SKM-1 (cell line): ENCODE data around the gene DENND4A.
"Not testable (repeated sequence)": the region's sequence is repeated elsewhere in the genome, so short reads cannot be mapped to it uniquely, and the experiment has no call there.

Experiments used
- DNase-seq: peaks from one replicate; lab custom pipeline; 2025; ENCODE audit not compliant: unreplicated experiment; lab: John Stamatoyannopoulos, UW

Gene DENND4A

DNA sequence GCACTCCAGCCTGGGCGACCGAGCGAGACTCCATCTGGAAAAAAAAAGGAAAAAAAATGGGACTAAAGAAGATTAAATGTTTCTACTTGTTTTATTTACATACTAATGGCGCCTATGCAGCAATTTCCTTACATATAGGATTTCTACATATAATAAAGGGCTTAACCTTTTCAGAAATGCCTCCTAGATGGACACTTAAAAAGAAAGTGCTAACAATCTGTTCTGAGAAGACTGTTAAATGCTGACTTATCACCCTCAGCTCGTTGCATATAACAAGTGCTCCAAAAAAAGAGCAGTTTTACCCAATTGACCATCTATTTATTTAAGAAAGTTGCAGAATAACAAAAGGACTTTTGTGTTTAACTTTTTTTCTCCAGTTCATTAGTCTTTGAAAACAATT is 32.7 kb downstream of the DENND4A start:
- DNase-seq = no peak

GRCh38 chr15:65758242-65758641 is 33.9 kb downstream of the DENND4A start:
- DNase-seq = no peak

DNA sequence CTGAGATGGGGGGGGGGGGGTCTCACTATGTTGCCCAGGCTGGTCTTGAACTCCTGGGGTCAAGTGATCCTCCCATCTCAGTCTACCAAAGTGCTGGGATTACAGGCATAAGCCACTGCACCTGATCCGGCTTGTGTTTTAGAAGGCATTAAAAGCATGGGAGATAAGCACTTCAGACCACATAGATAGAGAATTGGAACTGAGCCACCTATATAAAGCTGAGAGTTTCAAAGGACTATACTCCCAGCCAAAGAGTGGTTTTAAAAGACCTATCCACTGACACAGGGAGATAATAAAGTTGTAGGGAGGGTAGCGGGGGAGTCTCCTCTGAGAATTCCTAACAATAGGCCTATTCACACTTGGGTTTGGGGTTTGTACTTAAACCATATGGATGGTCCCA is 34.8 kb downstream of the DENND4A start:
- DNase-seq = no peak

- no peak for DNase-seq
These were observed 39.9 kb downstream of the DENND4A start for GRCh38 chr15:65752151-65752700.

- no peak for DNase-seq
These were observed 40.7 kb downstream of the DENND4A start for GRCh38 chr15:65751431-65751830.

GRCh38 chr15:65747265-65747664 is 44.8 kb downstream of the DENND4A start:
- no peak for DNase-seq

- DNase-seq = no peak
These were observed 48.3 kb downstream of the DENND4A start for GRCh38 chr15:65743637-65744252.

- DNase-seq = no peak
These were observed 51.9 kb downstream of the DENND4A start for GRCh38 chr15:65740148-65740547.

- no peak for DNase-seq
These were observed 53.4 kb downstream of the DENND4A start for GRCh38 chr15:65738649-65739048.

GRCh38 chr15:65733599-65733998 is 58.5 kb downstream of the DENND4A start:
- DNase-seq = not testable (repeated sequence)

GRCh38 chr15:65732698-65733097 is 59.4 kb downstream of the DENND4A start:
- no peak for DNase-seq

- DNase-seq = no peak
These were observed 60.2 kb downstream of the DENND4A start for GRCh38 chr15:65731926-65732325.

- no peak for DNase-seq
These were observed 61.4 kb downstream of the DENND4A start for GRCh38 chr15:65730549-65731172.

- no peak for DNase-seq
These were observed 67.5 kb downstream of the DENND4A start for GRCh38 chr15:65724464-65725215.

GRCh38 chr15:65723876-65724275 is 68.2 kb downstream of the DENND4A start:
- no peak for DNase-seq

DNA sequence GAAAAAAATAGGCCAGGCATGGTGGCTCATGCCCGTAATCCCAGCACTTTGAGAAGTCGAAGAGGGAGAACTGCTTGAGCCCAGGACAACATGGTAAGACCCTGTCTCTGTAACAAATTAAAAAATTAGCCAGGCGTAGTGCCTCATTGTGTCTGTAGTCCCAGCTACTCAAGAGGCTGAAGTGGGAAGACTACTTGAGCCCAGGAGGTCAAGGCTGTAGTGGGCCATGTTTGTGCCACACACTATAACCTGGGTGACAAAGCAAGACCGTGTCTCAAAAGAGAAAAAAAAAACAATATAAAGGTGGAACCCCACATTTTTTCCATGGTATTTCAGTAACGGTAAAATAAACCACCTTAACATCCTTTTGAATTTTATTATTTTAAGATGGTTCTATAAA is 69.9 kb downstream of the DENND4A start:
- no peak for DNase-seq

GRCh38 chr15:65712415-65712814 is 79.7 kb downstream of the DENND4A start:
- DNase-seq = no peak

GRCh38 chr15:65695081-65695480 is 97.0 kb downstream of the DENND4A start:
- no peak for DNase-seq

GRCh38 chr15:65690778-65691177 is 101.3 kb downstream of the DENND4A start:
- no peak for DNase-seq

DNA sequence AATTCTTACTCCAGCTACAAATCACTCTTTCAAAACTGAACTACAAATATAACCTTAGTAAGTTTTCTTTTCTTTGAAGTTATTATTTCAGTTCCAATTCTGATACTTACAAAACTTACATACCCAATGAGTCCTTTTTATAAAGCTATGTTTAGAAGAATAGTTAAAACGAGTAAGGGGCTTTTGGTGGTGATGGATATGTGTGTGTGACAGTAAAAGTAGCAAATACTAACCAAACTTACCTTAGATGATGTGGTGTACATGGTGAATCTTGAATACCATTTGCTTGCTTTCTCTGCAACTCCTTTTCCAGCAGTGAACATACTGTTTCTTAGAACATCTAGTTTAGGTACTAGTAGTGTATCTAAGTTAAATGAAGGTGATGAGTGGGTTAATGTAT is 101.9 kb downstream of the DENND4A start:
- no peak for DNase-seq

GRCh38 chr15:65688462-65688861 is 103.6 kb downstream of the DENND4A start:
- DNase-seq = no peak

- no peak for DNase-seq
These were observed 109.6 kb downstream of the DENND4A start for GRCh38 chr15:65682404-65682911.
